Loucy (cell line): ENCODE results near the gene TEAD4.

Experiments used
- H2AFZ ChIP-seq: fragments of 200-600 bp; sonication (generic); 2 replicates; pipeline ENCODE4 v1.6.0; 2016; ENCODE audit warnings: antibody characterized with exemption, mild to moderate bottlenecking, low read length, moderate library complexity
- H3F3A ChIP-seq: fragments of 200-600 bp; 2 replicates; pipeline ENCODE4 v1.6.0; 2016; ENCODE audit warnings: antibody characterized with exemption, low read depth, mild to moderate bottlenecking
- H3K27me3 ChIP-seq: fragments of 200-600 bp; sonication (generic); 2 replicates; pipeline ENCODE4 v1.6.1; 2014; ENCODE audit warnings: low read length, mild to moderate bottlenecking; ENCODE audit not compliant: insufficient read depth, poor library complexity, severe bottlenecking
- H3K36me3 ChIP-seq: fragments of 200-600 bp; sonication (generic); 2 replicates; pipeline ENCODE4 v1.6.1; 2016; ENCODE audit warnings: low read length; ENCODE audit not compliant: insufficient read depth
- H3K4me1 ChIP-seq: fragments of 200-600 bp; sonication (generic); 2 replicates; pipeline ENCODE4 v1.5.1; 2014; ENCODE audit warnings: low read length, mild to moderate bottlenecking; ENCODE audit not compliant: insufficient read depth, poor library complexity, severe bottlenecking
- H3K4me2 ChIP-seq: fragments of 200-600 bp; sonication (generic); 2 replicates; pipeline ENCODE4 v1.6.0; 2014; ENCODE audit warnings: antibody characterized with exemption, low read length, low read depth, mild to moderate bottlenecking; ENCODE audit not compliant: poor library complexity, severe bottlenecking
- H3K4me3 ChIP-seq: fragments of 200-600 bp; sonication (generic); 2 replicates; pipeline ENCODE4 v1.5.1; 2014; ENCODE audit warnings: low read length, mild to moderate bottlenecking, mixed read lengths; ENCODE audit not compliant: poor library complexity, severe bottlenecking
- H3K79me2 ChIP-seq: fragments of 200-600 bp; sonication (generic); 2 replicates; pipeline ENCODE4 v1.6.1; 2014; ENCODE audit warnings: low read length; ENCODE audit not compliant: insufficient read depth
- H3K9ac ChIP-seq: fragments of 200-600 bp; sonication (generic); 2 replicates; pipeline ENCODE4 v1.6.0; 2014; ENCODE audit warnings: mild to moderate bottlenecking, low read depth, low read length, moderate library complexity; ENCODE audit not compliant: poor library complexity, severe bottlenecking
- H3K9me2 ChIP-seq: fragments of 200-600 bp; sonication (generic); replicated peaks from 2 replicates; pipeline ENCODE4 v1.6.1; 2016; ENCODE audit warnings: low read depth, low read length, mixed read lengths
- H3K9me3 ChIP-seq: fragments of 200-600 bp; sonication (generic); 2 replicates; pipeline ENCODE4 v1.6.1; 2014; ENCODE audit warnings: mild to moderate bottlenecking, antibody characterized with exemption, low read length, low read depth; ENCODE audit not compliant: insufficient read depth
- H4K20me1 ChIP-seq: fragments of 200-600 bp; sonication (generic); 2 replicates; pipeline ENCODE4 v1.6.0; 2014; ENCODE audit warnings: antibody characterized with exemption, low read length, mild to moderate bottlenecking; ENCODE audit not compliant: insufficient read depth, poor library complexity, severe bottlenecking
- EZH2phosphoT487 ChIP-seq: fragments of 200-600 bp; IDR thresholded peaks from 2 replicates; pipeline ENCODE4 v1.6.1; 2018; ENCODE audit warnings: antibody characterized with exemption, mild to moderate bottlenecking, moderate library complexity, borderline replicate concordance
- TF ChIP-seq, protein P1 (sequence below): fragments of 200-600 bp; sonication (generic); conservative IDR thresholded peaks from 2 replicates; pipeline ENCODE4 v1.5.1; 2014; ENCODE audit warnings: mild to moderate bottlenecking, antibody characterized with exemption, low read length

The TEAD4 gene

DNA sequence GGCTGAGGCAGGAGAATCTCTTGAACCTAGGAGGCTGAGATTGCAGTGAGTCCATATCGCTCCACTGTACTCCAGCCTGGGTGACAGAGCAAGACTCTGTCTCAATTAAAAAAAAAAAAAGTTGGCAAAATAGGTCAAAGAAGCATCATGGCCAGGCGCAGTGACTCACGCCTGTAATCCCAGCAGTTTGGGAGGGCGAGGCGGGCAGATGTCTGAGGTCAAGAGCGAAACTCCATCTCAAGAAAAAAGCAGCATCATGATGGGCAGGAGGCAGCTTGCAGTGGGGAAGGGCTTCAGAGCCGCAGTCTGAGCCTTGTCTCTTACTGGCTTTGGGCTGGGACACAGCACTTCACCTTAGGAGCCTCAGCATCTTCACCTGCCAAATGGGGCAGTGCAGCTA lies 21.4 kb downstream of the TEAD4 start:
- H3K4me1 ChIP-seq, result no peaks in the 10 kb centered on the region
- H4K20me1 ChIP-seq, result no peaks in the 10 kb centered on the region
- no peaks in the 10 kb centered on the region for H3K9me2 ChIP-seq
- H3K27me3 ChIP-seq, result no peaks in the 10 kb centered on the region
- H3K9ac ChIP-seq, result no peak overlapping the region
- TF ChIP-seq EZH2phosphoT487, result no peak
- TF ChIP-seq, protein P1, sequence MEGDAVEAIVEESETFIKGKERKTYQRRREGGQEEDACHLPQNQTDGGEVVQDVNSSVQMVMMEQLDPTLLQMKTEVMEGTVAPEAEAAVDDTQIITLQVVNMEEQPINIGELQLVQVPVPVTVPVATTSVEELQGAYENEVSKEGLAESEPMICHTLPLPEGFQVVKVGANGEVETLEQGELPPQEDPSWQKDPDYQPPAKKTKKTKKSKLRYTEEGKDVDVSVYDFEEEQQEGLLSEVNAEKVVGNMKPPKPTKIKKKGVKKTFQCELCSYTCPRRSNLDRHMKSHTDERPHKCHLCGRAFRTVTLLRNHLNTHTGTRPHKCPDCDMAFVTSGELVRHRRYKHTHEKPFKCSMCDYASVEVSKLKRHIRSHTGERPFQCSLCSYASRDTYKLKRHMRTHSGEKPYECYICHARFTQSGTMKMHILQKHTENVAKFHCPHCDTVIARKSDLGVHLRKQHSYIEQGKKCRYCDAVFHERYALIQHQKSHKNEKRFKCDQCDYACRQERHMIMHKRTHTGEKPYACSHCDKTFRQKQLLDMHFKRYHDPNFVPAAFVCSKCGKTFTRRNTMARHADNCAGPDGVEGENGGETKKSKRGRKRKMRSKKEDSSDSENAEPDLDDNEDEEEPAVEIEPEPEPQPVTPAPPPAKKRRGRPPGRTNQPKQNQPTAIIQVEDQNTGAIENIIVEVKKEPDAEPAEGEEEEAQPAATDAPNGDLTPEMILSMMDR, result no peak
- H3K4me2 ChIP-seq, result no peak overlapping the region
- H3K79me2 ChIP-seq, result no peaks in the 10 kb centered on the region
- no peaks in the 10 kb centered on the region for H3K36me3 ChIP-seq
- H3F3A ChIP-seq, result no peaks in the 10 kb centered on the region
- no peaks in the 10 kb centered on the region for H3K9me3 ChIP-seq
- no peak overlapping the region for H3K4me3 ChIP-seq
- no peak overlapping the region for H2AFZ ChIP-seq

DNA sequence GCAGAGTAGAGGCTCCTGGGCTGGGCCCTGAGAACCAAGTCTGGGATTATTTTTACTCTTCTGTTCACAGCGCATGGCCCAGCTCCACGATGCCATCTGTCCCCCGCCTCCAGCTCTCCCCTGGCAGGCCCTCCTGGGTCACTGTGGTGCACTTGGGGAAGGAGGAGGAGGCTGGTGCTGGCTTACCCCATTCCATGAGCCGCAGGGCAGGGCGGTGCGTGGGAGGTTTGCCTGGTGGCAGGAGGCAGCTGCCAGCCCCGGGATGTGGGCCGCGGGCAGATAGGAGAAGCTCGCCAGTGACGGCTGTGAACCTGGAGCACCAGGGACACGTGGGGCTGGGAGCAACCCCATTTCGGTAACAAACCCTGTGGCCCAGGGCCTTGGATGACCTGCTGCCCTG lies 23.2 kb downstream of the TEAD4 start:
- H4K20me1 ChIP-seq, result no peaks in the 10 kb centered on the region
- no peaks in the 10 kb centered on the region for H3K79me2 ChIP-seq
- no peaks in the 10 kb centered on the region for H3F3A ChIP-seq
- no peaks in the 10 kb centered on the region for H3K9me2 ChIP-seq
- H3K4me3 ChIP-seq, result no peak overlapping the region
- no peak overlapping the region for H3K4me2 ChIP-seq
- H2AFZ ChIP-seq, result no peak overlapping the region
- no peaks in the 10 kb centered on the region for H3K4me1 ChIP-seq
- H3K9ac ChIP-seq, result no peak overlapping the region
- no peaks in the 10 kb centered on the region for H3K27me3 ChIP-seq
- H3K9me3 ChIP-seq, result no peaks in the 10 kb centered on the region
- no peak for TF ChIP-seq EZH2phosphoT487
- TF ChIP-seq, protein P1, result no peak
- H3K36me3 ChIP-seq, result no peaks in the 10 kb centered on the region

DNA sequence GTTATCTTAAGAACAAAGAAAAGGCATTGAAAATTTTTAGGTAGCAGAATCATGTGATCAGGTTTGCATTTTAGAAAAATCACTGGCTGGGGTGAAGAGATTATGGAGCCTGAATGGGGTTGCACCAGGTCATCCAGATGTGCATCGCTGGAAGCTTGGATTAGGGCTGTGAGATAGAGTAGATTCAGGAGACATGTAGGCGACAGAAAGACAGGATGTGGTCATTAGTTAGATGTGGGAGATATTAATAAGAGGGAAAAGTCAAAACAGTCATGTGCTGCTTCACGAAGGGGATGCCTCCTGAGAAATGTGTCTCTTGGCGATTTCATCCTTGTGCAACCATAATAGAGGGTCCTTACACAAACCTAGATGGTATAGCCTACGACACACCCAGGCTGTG lies 25.1 kb downstream of the TEAD4 start:
- no peaks in the 10 kb centered on the region for H3K79me2 ChIP-seq
- H3K4me1 ChIP-seq, result no peaks in the 10 kb centered on the region
- TF ChIP-seq, protein P1, result no peak
- TF ChIP-seq EZH2phosphoT487, result no peak
- no peak overlapping the region for H3K9ac ChIP-seq
- H3K9me2 ChIP-seq, result no peaks in the 10 kb centered on the region
- H3K4me2 ChIP-seq, result no peak overlapping the region
- H3K4me3 ChIP-seq, result no peak overlapping the region
- H3K27me3 ChIP-seq, result no peaks in the 10 kb centered on the region
- no peak overlapping the region for H2AFZ ChIP-seq
- H4K20me1 ChIP-seq, result no peaks in the 10 kb centered on the region
- H3F3A ChIP-seq, result no peaks in the 10 kb centered on the region
- H3K36me3 ChIP-seq, result no peaks in the 10 kb centered on the region
- H3K9me3 ChIP-seq, result no peaks in the 10 kb centered on the region
